K562 (cell line): Measurements from ENCODE around the gene KIF26B. TPM values are rescaled to one million over a fixed set of nuclear protein-coding genes. Genes with fewer than 3 reads are reported as not detected.

Experiments
- ATAC-seq: fragments of 200-7000 bp; cut with Tn5 transposase; 3 replicates; pipeline ENCODE4 v1.9.1; 2020; ENCODE audit warnings: moderate library complexity
- BruUV-seq: library from RNA; stranded (reverse); fragments of 400-500 nt; replicated peaks from 2 replicates; lab custom pipeline; 2021; lab: Mats Ljungman, UMichigan
- CTCF ChIA-PET: fragments of 300-600 bp; formaldehyde crosslinking; extraction: SDS; loops from one replicate; lab custom pipeline; 2021; ENCODE audit warnings: low intra/inter-chr PET ratio; lab: Yijun Ruan, JAX
- POLR2A ChIA-PET: fragments of 300-600, 350-650 bp; sonication (Branson Sonifier 250); formaldehyde crosslinking; extraction: SDS; loops from one replicate; lab custom pipeline; 2021; ENCODE audit warnings: antibody characterized with exemption, inconsistent platforms; lab: Yijun Ruan, JAX
- DNase-seq, 4 experiments: peaks; one replicate each; pipeline versions ENCODE4 v3.0.0 to v3.0.0-alpha.2; 2011 to 2018; ENCODE audit warnings: low spot score in 3 of 4, mixed read lengths in 3 of 4; ENCODE audit errors: extremely low read depth in 1 of 4
- FAIRE-seq: peaks from 2 replicates; lab custom pipeline; 2011; peaks lifted over from hg19 to GRCh38; lab: Jason Lieb, UNC
- H2AFZ ChIP-seq: 2 replicates; pipeline ENCODE4 v1.6.0; 2011; ENCODE audit warnings: low read depth, low read length, control low read depth, inconsistent platforms
- H3K27ac ChIP-seq: fragments of 200-600 bp; 3 replicates; pipeline ENCODE4 v1.8.0; 2011; ENCODE audit warnings: low read depth, mild to moderate bottlenecking, control low read depth, inconsistent platforms, low read length, moderate library complexity, mixed read lengths; ENCODE audit errors: extremely low read depth
- H3K27me3 ChIP-seq, 2 experiments: fragments of 300-600 bp in 1 of 2; 2 replicates in 1 of 2; 3 replicates in 1 of 2; pipeline versions ENCODE4 v1.6.0 to v1.8.0; 2011; ENCODE audit warnings: inconsistent platforms in 2 of 2, low read length in 2 of 2, mild to moderate bottlenecking in 1 of 2, mixed read lengths in 1 of 2, moderate library complexity in 1 of 2; ENCODE audit not compliant: control insufficient read depth in 2 of 2, insufficient read depth in 2 of 2
- H3K36me3 ChIP-seq: fragments of 300-600 bp; 3 replicates; pipeline ENCODE4 v1.8.0; 2011; ENCODE audit warnings: mild to moderate bottlenecking, low read length, inconsistent platforms; ENCODE audit not compliant: control insufficient read depth, insufficient read depth
- H3K4me1 ChIP-seq, 2 experiments: fragments of 200-600 bp in 1 of 2; replicated peaks in 1 of 2; 2 replicates in 1 of 2; 3 replicates in 1 of 2; pipeline versions ENCODE4 v1.5.1 to v1.8.0; 2011; ENCODE audit warnings: inconsistent platforms in 2 of 2, low read length in 2 of 2, mild to moderate bottlenecking in 1 of 2, mixed read lengths in 1 of 2, moderate library complexity in 1 of 2; ENCODE audit not compliant: control insufficient read depth in 2 of 2, insufficient read depth in 2 of 2
- H3K4me2 ChIP-seq: 2 replicates; pipeline ENCODE4 v1.6.1; 2011; ENCODE audit warnings: low read length, control low read depth, inconsistent platforms, mixed read lengths; ENCODE audit not compliant: insufficient read depth
- H3K4me3 ChIP-seq: fragments of 200-600 bp; sonication (generic), shearing (Covaris generic); 2 replicates; pipeline ENCODE4 v1.5.1; 2016; ENCODE audit warnings: control low read depth, inconsistent platforms
- H3K79me2 ChIP-seq: fragments of 200-600 bp; 3 replicates; pipeline ENCODE4 v1.8.0; 2011; ENCODE audit warnings: low read length, inconsistent platforms; ENCODE audit not compliant: control insufficient read depth, insufficient read depth
- H3K9ac ChIP-seq, 2 experiments: 2 replicates each; pipeline versions ENCODE4 v1.6.0 to v1.6.1; 2011; ENCODE audit warnings: low read depth in 2 of 2, low read length in 2 of 2, control low read depth in 1 of 2, inconsistent platforms in 1 of 2, mild to moderate bottlenecking in 1 of 2, mixed read lengths in 1 of 2; ENCODE audit not compliant: insufficient read depth in 1 of 2
- H3K9me1 ChIP-seq: one replicate; pipeline ENCODE4 v1.6.0; 2011; ENCODE audit warnings: inconsistent platforms, mild to moderate bottlenecking, low read length, moderate library complexity; ENCODE audit not compliant: control insufficient read depth, insufficient read depth
- H3K9me3 ChIP-seq: replicated peaks from 2 replicates; pipeline ENCODE4 v1.5.1; 2011; ENCODE audit warnings: low read depth, low read length, inconsistent platforms; ENCODE audit not compliant: control insufficient read depth, insufficient read depth
- H4K20me1 ChIP-seq: replicated peaks from 2 replicates; pipeline ENCODE4 v1.6.1; 2011; ENCODE audit warnings: low read length, inconsistent platforms, mixed read lengths; ENCODE audit not compliant: control insufficient read depth, insufficient read depth
- CEBPZ ChIP-seq: fragments of 150-350 bp; IDR thresholded peaks from 2 replicates; pipeline ENCODE4 v1.6.1; 2014; ENCODE audit warnings: low read depth, mild to moderate bottlenecking, low read length, borderline replicate concordance
- CHCHD3 ChIP-seq: fragments of 250-450 bp; sonication (Bioruptor Pico); IDR thresholded peaks from 2 replicates; pipeline ENCODE4 v2.1.2; 2022; ENCODE audit warnings: mild to moderate bottlenecking
- ELF1 ChIP-seq: fragments of 200-800 bp; sonication (Bioruptor generic); IDR thresholded peaks from 2 replicates; pipeline ENCODE4 v1.6.1; 2016; ENCODE audit warnings: missing genetic modification characterization, missing compliant biosample characterization
- EWSR1 ChIP-seq: fragments of 450-650 bp; IDR thresholded peaks from 2 replicates; pipeline ENCODE4 v1.6.1; 2018; ENCODE audit warnings: borderline replicate concordance, mild to moderate bottlenecking, low read depth, moderate library complexity; ENCODE audit not compliant: partially characterized antibody
- GATAD2A ChIP-seq: fragments of 450-650 bp; IDR thresholded peaks from 2 replicates; pipeline ENCODE4 v1.6.1; 2017
- HNRNPK ChIP-seq: fragments of 200-400 bp; formaldehyde crosslinking; IDR thresholded peaks from one replicate; pipeline ENCODE4 v1.6.1; 2018; ENCODE audit warnings: mild to moderate bottlenecking, low read depth, low read length; ENCODE audit not compliant: poor library complexity, severe bottlenecking
- IRF1 ChIP-seq: sonication (generic); formaldehyde crosslinking; IDR thresholded peaks from 2 replicates; pipeline ENCODE4 v1.8.0; 2022; ENCODE audit warnings: missing genetic modification reagents, mild to moderate bottlenecking, borderline replicate concordance
- RBM25 ChIP-seq: fragments of 200-400 bp; formaldehyde crosslinking; IDR thresholded peaks from 2 replicates; pipeline ENCODE4 v1.6.1; 2018; ENCODE audit warnings: low read length, low read depth, moderate library complexity; ENCODE audit not compliant: severe bottlenecking
- SP2 ChIP-seq: IDR thresholded peaks from 2 replicates; pipeline ENCODE4 v1.6.1; 2011; ENCODE audit warnings: mild to moderate bottlenecking, low read depth, low read length, moderate library complexity; ENCODE audit not compliant: poor library complexity, severe bottlenecking; ENCODE audit errors: extremely low read depth
- ZFP30 ChIP-seq: fragments of 250-450 bp; sonication (Bioruptor Pico); IDR thresholded peaks from 2 replicates; pipeline ENCODE4 v1.8.0; 2022; ENCODE audit warnings: moderate library complexity, mild to moderate bottlenecking, inconsistent platforms, borderline replicate concordance
- WGBS: fragments of 100-300 bp; shearing (Covaris generic); methylation state at CpG from one replicate; pipeline ENCODE4 v1.1.6; 2016; ENCODE audit warnings: low coverage, mixed read lengths; ENCODE audit not compliant: insufficient coverage; ENCODE audit errors: missing lambda C conversion rate; 5-methylcytosine and 5-hydroxymethylcytosine counted together
- in situ Hi-C: fragments of 300-500 bp; cut with MboI; formaldehyde crosslinking; loops from 4 replicates; pipeline ENCODE4 v1.15.0; 2018; ENCODE audit warnings: inconsistent platforms, mixed read lengths
- intact Hi-C: fragments of 100-400 bp; cut with micrococcal nuclease; formaldehyde crosslinking; loops from 2 replicates; pipeline ENCODE4 v1.14.2; 2022
- polyA plus RNA-seq, 8 experiments: library from polyadenylated mRNA; depleted of rRNA in 4 of 8; stranded (reverse) in 5 of 8; unstranded in 3 of 8; fragments of >200 nt; fragmentation: Nextera tagmentation in 2 of 8; fragmentation: Illumina TruSeq in 1 of 8; extraction: Ambion mirVana in 2 of 8; extraction: Trizol in 1 of 8; gene quantifications; 2 replicates each; pipeline versions ENCODE4 v1.2.1 to v1.2.3, GENCODE V29; 2011 to 2014; ENCODE audit warnings: inconsistent platforms in 1 of 8, missing spikeins in 1 of 8
- total RNA-seq, 7 experiments: library from RNA; depleted of rRNA in 6 of 7; stranded (reverse); fragments of >200 nt in 6 of 7; fragmentation: Illumina TruSeq in 2 of 7; extraction: Trizol in 2 of 7; gene quantifications; 2 replicates each; pipeline versions ENCODE4 v1.2.1 to v1.2.3, GENCODE V29; 2011 to 2021; ENCODE audit warnings: low replicate concordance in 1 of 7
- TF ChIP-seq, protein P1 (sequence below): fragments of 250-450 bp; sonication (Bioruptor Pico); IDR thresholded peaks from 2 replicates; pipeline ENCODE4 v1.8.0; 2022; ENCODE audit warnings: inconsistent platforms, mild to moderate bottlenecking, moderate library complexity, borderline replicate concordance

KIF26B gene
- total and polyA plus RNA-seq, 9 of the 15 experiments (the other 6 are each of a cell fraction or from before 2014, with no cell fraction given) = 0.02 to 0.08 (median 0.03) TPM; not detected in 6

DNA sequence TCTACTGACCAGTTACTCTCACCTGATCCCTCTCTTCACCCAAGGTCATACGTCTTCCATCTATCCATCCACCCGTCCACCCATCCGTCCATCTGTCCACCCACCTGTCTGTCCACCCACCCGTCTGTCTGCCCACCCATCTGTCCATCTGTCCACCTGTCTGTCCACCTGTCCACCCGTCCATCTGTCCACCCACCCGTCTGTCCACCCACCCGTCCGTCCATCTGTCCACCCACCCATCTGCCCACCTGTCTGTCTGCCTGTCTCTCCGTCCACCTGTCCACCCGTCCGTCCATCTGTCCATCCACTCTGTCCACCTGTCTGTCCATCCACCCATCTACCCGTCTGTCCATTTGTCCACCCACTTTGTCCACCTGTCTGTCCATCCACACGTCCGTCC is 11.8 kb upstream of the KIF26B start:
- ATAC-seq (no peak), DNase-seq (no peak), FAIRE-seq (no peak)
- no peaks in the 10 kb centered on the region; the same call in 1 of the 2 replicates for H4K20me1 ChIP-seq
- no TSS peak for BruUV-seq
- no peaks in the 10 kb centered on the region for H3K4me1 ChIP-seq
- POLR2A ChIA-PET = no interaction called here
- H3K9ac ChIP-seq = no peak overlapping the region
- no peaks in the 10 kb centered on the region for H3K9me1 ChIP-seq
- no peaks in the 10 kb centered on the region for H3K79me2 ChIP-seq
- H3K36me3 ChIP-seq = no peaks in the 10 kb centered on the region
- H3K27ac ChIP-seq = no peak overlapping the region
- H3K27me3 ChIP-seq = peaks cover 28 to 45% of the 10 kb centered on the region in 2 experiments
- no peak overlapping the region for H3K4me3 ChIP-seq
- no peak overlapping the region for H3K4me2 ChIP-seq
- under 1% methylated on average over 12 of the region's 14 CpGs for WGBS
- in situ Hi-C loops = no loop called here
- intact Hi-C loops = loop anchor here (5.0 kb wide), 1 partner anchor 61 kb away; no protein-coding TSS in a partner anchor
- no peaks in the 10 kb centered on the region for H3K9me3 ChIP-seq
- TF ChIP-seq ZFP30 (CRISPR knock-in tag) (no peak), EWSR1 (no peak), ELF1 (tag) (no peak), CHCHD3 (CRISPR knock-in tag) (no peak), HNRNPK (no peak), IRF1 (CRISPR knock-in tag) (no peak), RBM25 (no peak), GATAD2A (no peak), SP2 (no peak), CEBPZ (no peak)
- TF ChIP-seq, protein P1, sequence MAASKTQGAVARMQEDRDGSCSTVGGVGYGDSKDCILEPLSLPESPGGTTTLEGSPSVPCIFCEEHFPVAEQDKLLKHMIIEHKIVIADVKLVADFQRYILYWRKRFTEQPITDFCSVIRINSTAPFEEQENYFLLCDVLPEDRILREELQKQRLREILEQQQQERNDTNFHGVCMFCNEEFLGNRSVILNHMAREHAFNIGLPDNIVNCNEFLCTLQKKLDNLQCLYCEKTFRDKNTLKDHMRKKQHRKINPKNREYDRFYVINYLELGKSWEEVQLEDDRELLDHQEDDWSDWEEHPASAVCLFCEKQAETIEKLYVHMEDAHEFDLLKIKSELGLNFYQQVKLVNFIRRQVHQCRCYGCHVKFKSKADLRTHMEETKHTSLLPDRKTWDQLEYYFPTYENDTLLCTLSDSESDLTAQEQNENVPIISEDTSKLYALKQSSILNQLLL = no peak
- CTCF ChIA-PET = no interaction called here
- H2AFZ ChIP-seq = no peak overlapping the region
